ENCODE results near the gene HBA2. TPM values are rescaled to one million over a fixed set of nuclear protein-coding genes. Genes with fewer than 3 reads are reported as not detected.

The HBA2 gene
- total and polyA plus RNA-seq, 2 donors from 2014 or later: 11.1 to 33.9 TPM

DNA sequence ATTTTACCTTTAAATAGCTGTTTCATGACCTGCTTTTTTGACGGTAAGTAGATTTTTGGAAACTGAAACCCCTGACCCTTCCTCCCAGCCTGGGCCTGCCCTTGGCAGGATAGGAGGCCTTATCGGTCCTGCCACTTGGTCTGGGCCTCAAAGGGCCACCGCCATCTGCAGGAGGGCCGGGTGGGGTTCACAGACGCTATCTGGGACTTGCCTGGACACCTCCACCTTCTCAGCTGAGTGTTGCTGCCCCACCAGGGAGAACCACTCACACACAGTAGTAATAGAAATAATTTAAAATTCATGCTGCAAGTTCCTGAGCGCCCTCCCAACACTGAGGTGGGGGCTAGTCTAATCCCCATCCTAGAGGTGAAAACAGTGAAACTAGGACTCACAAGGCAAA, 29.6 kb upstream of the HBA2 start:
- DNase-seq: no peak
- no peaks in the 10 kb centered on the region for H3K4me1 ChIP-seq (ENCODE audit: control insufficient read depth in 2 of 3, insufficient read depth in 2 of 3, low read depth in 1 of 3, low read length in 3 of 3)
- no peak for FAIRE-seq

DNA sequence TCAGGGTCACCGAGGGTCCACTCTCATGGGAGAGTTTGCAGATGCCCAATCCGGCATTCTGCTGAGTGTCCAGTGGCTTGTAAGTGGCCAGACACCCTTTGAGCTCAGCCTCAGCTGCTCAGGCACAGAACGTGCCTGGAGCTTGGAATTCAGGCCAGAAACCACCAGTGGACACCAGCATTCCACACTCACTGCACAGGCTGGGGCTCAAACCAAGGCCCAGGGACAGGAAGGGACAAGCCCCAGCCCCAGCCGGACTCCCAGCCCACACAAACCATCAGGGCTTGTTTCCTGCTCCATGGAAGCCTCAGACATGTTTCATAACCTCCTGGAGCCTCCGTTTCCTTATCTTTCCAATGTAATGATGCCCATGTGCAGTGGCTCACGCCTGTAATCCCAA, 29.2 kb upstream of the HBA2 start:
- Histone ChIP-seq H3K27ac (ENCODE audit: low read depth in 2 of 2, low read length in 2 of 2) (no peak overlapping the region), H3K4me1 (ENCODE audit: control insufficient read depth in 2 of 3, insufficient read depth in 2 of 3, low read depth in 1 of 3, low read length in 3 of 3) (no peaks in the 10 kb centered on the region), H3K9me3 (ENCODE audit: control insufficient read depth in 2 of 3, insufficient read depth in 1 of 3, low read length in 3 of 3) (no peaks in the 10 kb centered on the region), H3K9ac (ENCODE audit: low read length in 3 of 3) (no peak overlapping the region), H3K36me3 (ENCODE audit: control insufficient read depth in 2 of 3, insufficient read depth in 3 of 3, low read length in 3 of 3) (no peaks in the 10 kb centered on the region), H3K27me3 (ENCODE audit: control insufficient read depth, insufficient read depth, low read length) (no peaks in the 10 kb centered on the region), H3K4me3 (ENCODE audit: low read length in 3 of 3) (no peak overlapping the region)
- DNase-seq (no peak), FAIRE-seq (no peak)
- TF ChIP-seq, protein P1, sequence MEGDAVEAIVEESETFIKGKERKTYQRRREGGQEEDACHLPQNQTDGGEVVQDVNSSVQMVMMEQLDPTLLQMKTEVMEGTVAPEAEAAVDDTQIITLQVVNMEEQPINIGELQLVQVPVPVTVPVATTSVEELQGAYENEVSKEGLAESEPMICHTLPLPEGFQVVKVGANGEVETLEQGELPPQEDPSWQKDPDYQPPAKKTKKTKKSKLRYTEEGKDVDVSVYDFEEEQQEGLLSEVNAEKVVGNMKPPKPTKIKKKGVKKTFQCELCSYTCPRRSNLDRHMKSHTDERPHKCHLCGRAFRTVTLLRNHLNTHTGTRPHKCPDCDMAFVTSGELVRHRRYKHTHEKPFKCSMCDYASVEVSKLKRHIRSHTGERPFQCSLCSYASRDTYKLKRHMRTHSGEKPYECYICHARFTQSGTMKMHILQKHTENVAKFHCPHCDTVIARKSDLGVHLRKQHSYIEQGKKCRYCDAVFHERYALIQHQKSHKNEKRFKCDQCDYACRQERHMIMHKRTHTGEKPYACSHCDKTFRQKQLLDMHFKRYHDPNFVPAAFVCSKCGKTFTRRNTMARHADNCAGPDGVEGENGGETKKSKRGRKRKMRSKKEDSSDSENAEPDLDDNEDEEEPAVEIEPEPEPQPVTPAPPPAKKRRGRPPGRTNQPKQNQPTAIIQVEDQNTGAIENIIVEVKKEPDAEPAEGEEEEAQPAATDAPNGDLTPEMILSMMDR (IDR thresholded peaks at IDR 0.05; ENCODE audit: borderline replicate concordance, extremely low read depth, insufficient read depth): no peak
- intact Hi-C loops (cut with DNase I): no loop called here

More for the DNA sequence above, 29.6 kb upstream of the HBA2 start:
- no peaks in the 10 kb centered on the region for H3K36me3 ChIP-seq (ENCODE audit: control insufficient read depth in 2 of 3, insufficient read depth in 3 of 3, low read length in 3 of 3)
- H3K9ac ChIP-seq (ENCODE audit: low read length in 3 of 3): no peak overlapping the region
- intact Hi-C loops (cut with DNase I): no loop called here
- no peaks in the 10 kb centered on the region for H3K9me3 ChIP-seq (ENCODE audit: control insufficient read depth in 2 of 3, insufficient read depth in 1 of 3, low read length in 3 of 3)
- no peaks in the 10 kb centered on the region for H3K27me3 ChIP-seq (ENCODE audit: control insufficient read depth, insufficient read depth, low read length)
- no peak overlapping the region for H3K27ac ChIP-seq (ENCODE audit: low read depth in 2 of 2, low read length in 2 of 2)
- TF ChIP-seq, protein P1 (IDR thresholded peaks at IDR 0.05; ENCODE audit: borderline replicate concordance, extremely low read depth, insufficient read depth): no peak
- H3K4me3 ChIP-seq (ENCODE audit: low read length in 3 of 3): no peak overlapping the region

DNA sequence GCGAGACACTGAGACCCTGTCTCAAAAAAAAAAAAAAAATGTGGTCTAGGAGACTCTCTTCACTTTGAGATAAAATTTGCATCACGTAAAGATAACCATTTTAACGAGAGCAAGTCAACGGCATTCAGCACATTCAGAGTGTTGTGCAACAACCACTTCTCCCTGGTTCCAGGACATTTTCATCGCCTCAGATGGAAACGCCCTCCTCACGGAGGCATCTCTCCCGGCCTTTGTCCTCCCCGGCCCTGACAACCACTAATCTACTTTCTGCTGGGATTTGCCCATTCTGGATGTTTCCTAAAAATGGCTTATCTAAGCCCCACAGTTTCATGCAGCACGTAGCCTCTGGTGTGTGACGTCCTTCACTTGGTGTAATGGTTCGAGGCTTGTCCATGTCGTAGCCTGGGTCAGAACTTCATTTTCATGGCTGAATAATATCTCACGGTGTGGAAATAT, 27.9 kb upstream of the HBA2 start:
- no peaks in the 10 kb centered on the region for H3K4me1 ChIP-seq (ENCODE audit: control insufficient read depth in 2 of 3, insufficient read depth in 2 of 3, low read depth in 1 of 3, low read length in 3 of 3)
- H3K9ac ChIP-seq (ENCODE audit: low read length in 3 of 3): no peak overlapping the region
- no peak for FAIRE-seq
- no peak overlapping the region for H3K4me3 ChIP-seq (ENCODE audit: low read length in 3 of 3)
- no peak for DNase-seq
- intact Hi-C loops (cut with DNase I): no loop called here
- no peaks in the 10 kb centered on the region for H3K9me3 ChIP-seq (ENCODE audit: control insufficient read depth in 2 of 3, insufficient read depth in 1 of 3, low read length in 3 of 3)
- H3K27me3 ChIP-seq (ENCODE audit: control insufficient read depth, insufficient read depth, low read length): no peaks in the 10 kb centered on the region
- TF ChIP-seq, protein P1 (IDR thresholded peaks at IDR 0.05; ENCODE audit: borderline replicate concordance, extremely low read depth, insufficient read depth): no peak
- no peaks in the 10 kb centered on the region for H3K36me3 ChIP-seq (ENCODE audit: control insufficient read depth in 2 of 3, insufficient read depth in 3 of 3, low read length in 3 of 3)
- H3K27ac ChIP-seq (ENCODE audit: low read depth in 2 of 2, low read length in 2 of 2): no peak overlapping the region

DNA sequence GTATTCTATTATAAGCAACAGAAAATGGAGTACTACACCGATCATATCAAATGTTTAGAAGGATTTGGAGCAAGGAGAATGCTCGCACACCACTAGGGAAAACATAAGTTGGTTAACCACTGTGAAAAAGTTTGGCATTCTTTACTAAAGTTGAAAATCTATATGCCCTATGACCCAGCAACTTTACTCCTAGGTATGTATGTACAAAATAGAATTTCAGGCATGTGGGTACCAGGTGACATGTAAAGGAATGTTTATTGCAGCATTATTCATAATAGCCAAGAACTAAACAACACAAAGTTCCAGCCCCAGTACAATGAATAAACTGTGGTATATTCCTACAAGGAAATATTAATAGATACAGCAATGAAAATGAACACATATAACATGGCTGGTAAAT, 26.0 kb upstream of the HBA2 start:
- Histone ChIP-seq H3K9me3 (ENCODE audit: control insufficient read depth in 2 of 3, insufficient read depth in 1 of 3, low read length in 3 of 3) (no peaks in the 10 kb centered on the region), H3K4me3 (ENCODE audit: low read length in 3 of 3) (no peak overlapping the region), H3K27ac (ENCODE audit: low read depth in 2 of 2, low read length in 2 of 2) (no peak overlapping the region), H3K4me1 (ENCODE audit: control insufficient read depth in 2 of 3, insufficient read depth in 2 of 3, low read depth in 1 of 3, low read length in 3 of 3) (no peaks in the 10 kb centered on the region), H3K27me3 (ENCODE audit: control insufficient read depth, insufficient read depth, low read length) (no peaks in the 10 kb centered on the region), H3K36me3 (ENCODE audit: control insufficient read depth in 2 of 3, insufficient read depth in 3 of 3, low read length in 3 of 3) (no peaks in the 10 kb centered on the region), H3K9ac (ENCODE audit: low read length in 3 of 3) (no peak overlapping the region)
- no peak for DNase-seq
- intact Hi-C loops (cut with DNase I): no loop called here
- FAIRE-seq: no peak
- TF ChIP-seq, protein P1 (IDR thresholded peaks at IDR 0.05; ENCODE audit: borderline replicate concordance, extremely low read depth, insufficient read depth): no peak

Data from kidney (tissue), 14 donors.